Heart right ventricle (tissue), 16 donors: ENCODE measurements around the gene HDAC5. TPM values are rescaled to one million over a fixed set of nuclear protein-coding genes. Genes with fewer than 3 reads are reported as not detected.

Experiments
- ATAC-seq, 8 donors: fragments of 200-7000 bp; cut with Tn5 transposase; one replicate each; pipeline ENCODE4 v1.9.1; 2020; ENCODE audit warnings: mild to moderate bottlenecking in 8 of 8, moderate library complexity in 8 of 8, moderate number of reproducible peaks in 1 of 8
- DNase-seq, 2 donors: peaks; one replicate each; pipeline ENCODE4 v3.0.0-alpha.2; 2020
- H3K27ac ChIP-seq, 10 donors: fragments of 200-600 bp; sonication (generic) in 2 of 10; one replicate each; pipeline versions ENCODE4 v1.5.0 to v1.8.0; 2020 to 2022; ENCODE audit warnings: mild to moderate bottlenecking in 3 of 10
- H3K27me3 ChIP-seq, 7 donors: fragments of 200-600 bp; one replicate each; pipeline ENCODE4 v1.8.0; 2021 to 2022; ENCODE audit warnings: mild to moderate bottlenecking in 2 of 7
- H3K36me3 ChIP-seq, 9 donors: fragments of 200-600 bp; sonication (generic) in 1 of 9; one replicate each; pipeline versions ENCODE4 v1.5.0 to v1.8.0; 2020 to 2022; ENCODE audit warnings: mild to moderate bottlenecking in 2 of 9
- H3K4me1 ChIP-seq, 9 donors: fragments of 200-600 bp; sonication (generic) in 1 of 9; one replicate each; pipeline versions ENCODE4 v1.5.0 to v1.8.0; 2020 to 2022; ENCODE audit warnings: mild to moderate bottlenecking in 4 of 9
- H3K4me3 ChIP-seq, 10 donors: fragments of 200-600 bp; sonication (generic) in 2 of 10; one replicate each; pipeline versions ENCODE4 v1.5.0 to v1.8.0; 2020 to 2022; ENCODE audit warnings: mild to moderate bottlenecking in 7 of 10, moderate library complexity in 2 of 10
- H3K9me3 ChIP-seq, 11 donors: fragments of 200-600 bp in 10 of 11; sonication (generic) in 2 of 11; one replicate each; pipeline versions ENCODE4 v1.5.0 to v1.8.0; 2013 to 2022; ENCODE audit warnings: mild to moderate bottlenecking in 2 of 11, control low read depth in 1 of 11, moderate library complexity in 1 of 11
- WGBS, 2 donors: extraction: QIAGEN DNeasy Blood & Tissue Kit; methylation state at CpG; one replicate each; pipeline ENCODE4 v1.1.7; 2013; ENCODE audit warnings: inconsistent platforms in 1 of 2; 5-methylcytosine and 5-hydroxymethylcytosine counted together
- intact Hi-C, 10 donors: fragments of 100-400 bp; cut with DNase I; formaldehyde crosslinking; loops; one replicate each; pipeline versions ENCODE4 v1.11.1 to v1.14.2; 2022
- polyA plus RNA-seq, 2 donors: library from polyadenylated mRNA; stranded (reverse); fragments of 200-250 nt; gene quantifications; one replicate each; pipeline ENCODE4 v1.2.3, GENCODE V29; 2013
- total RNA-seq, 10 donors: library from RNA; stranded (reverse); fragmentation: NEBNext Ultra II Directional in 3 of 10; extraction: Animal tissue kit (Norgen Biotek cat#: 25700) in 3 of 10; gene quantifications; one replicate each; pipeline versions ENCODE4 v1.2.1 to v1.2.4, GENCODE V29; 2021 to 2023
- TF ChIP-seq, protein P1 (sequence below), 9 donors: fragments of 200-600 bp; sonication (generic) in 2 of 9; IDR thresholded peaks; one replicate each; pipeline versions ENCODE4 v1.5.0 to v1.8.0; 2021 to 2022; ENCODE audit warnings: antibody characterized with exemption in 9 of 9, mild to moderate bottlenecking in 5 of 9, moderate library complexity in 1 of 9
- donor health status: Arrhythmogenic right ventricular cardiomyopathy.
- donor health status: ischemic (EF 13 %, LVEDD 7.1; RV severe dilation, severe dysfunction).
- donor health status: healthy with polysubstance abuse.
- donor health status: DM: no; HTN: yes; CAD: no.
- donor health status: DM: no; HTN: no; CAD: no.
- donor health status: ischemic (EF 25% LVEDD 6.9; RV normal size, moderate dysfunction).
- donor health status: ischemic (EF 25% LVEDD 5.7; RV mildly dilated, moderate dysfunction).
- donor health status: healthy.
- donor health status: DM: yes; HTN: yes; CAD: no.
- donor health status: Ischemic cardiomyopathy.
- donor health status: ischemic (EF 35%, LVEDD 5.7; RV mildly dilated, moderate dysfunction).
- donor health status: nonischemic (EF 11% LVEDD 7.7; RV severe dilation, severe dysfunction).
- donor health status: DM: yes; HTN: yes; CAD: no.
- donor health status: PGD.
- donor health status: ischemic (EF 29% LVEDD 5.4; RV normal size, mild dysfunction).
- donor health status: nonischemic (EF 23%, LVEDD 6.1; RV moderate dilation, normal function).

The HDAC5 gene
- total and polyA plus RNA-seq, 12 donors = 55.2 to 85.4 (median 65.5) TPM

DNA sequence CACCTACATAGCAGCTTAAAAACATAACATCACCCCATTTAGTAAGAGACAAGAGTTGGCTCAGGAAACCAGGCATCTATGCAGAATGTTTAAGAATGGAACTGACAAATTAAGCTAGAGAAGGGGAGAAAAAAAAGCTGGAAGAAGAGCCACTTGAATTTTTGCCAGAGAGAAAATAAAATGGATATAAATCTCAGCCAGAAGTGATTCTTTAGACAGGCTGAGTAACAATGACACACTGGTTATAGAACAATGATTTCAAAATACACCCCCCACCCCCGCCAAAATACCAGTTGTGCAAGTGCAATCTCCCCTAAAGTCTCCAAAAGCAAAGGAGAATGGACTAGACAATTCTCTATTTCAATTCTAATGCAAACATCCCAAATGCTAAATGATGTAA, 79.4 kb downstream of the HDAC5 start:
- intact Hi-C loops = loop anchor here in 6 of 10 donors (5.0 to 10.0 kb wide), 4 partner anchors 37 to 102 kb away; partner anchors contain the start of gene PPY (in 3 of the 6)
- H3K27ac ChIP-seq = peak overlapping the region in 5 of 10 donors; percentile 46 to 71 (median 53)
- DNase-seq (no peak), ATAC-seq (no peak)
- peaks cover 2 to 50% (median 34%) of the 10 kb centered on the region in 9 donors for H3K4me1 ChIP-seq
- WGBS, 2 donors = 68 to 71% methylated on average over 1 of the region's 1 CpG
- H3K9me3 ChIP-seq = no peaks in the 10 kb centered on the region
- H3K36me3 ChIP-seq = peaks cover 0 to 36% (median 3%) of the 10 kb centered on the region in 9 donors
- H3K27me3 ChIP-seq = no peaks in the 10 kb centered on the region
- TF ChIP-seq, protein P1, sequence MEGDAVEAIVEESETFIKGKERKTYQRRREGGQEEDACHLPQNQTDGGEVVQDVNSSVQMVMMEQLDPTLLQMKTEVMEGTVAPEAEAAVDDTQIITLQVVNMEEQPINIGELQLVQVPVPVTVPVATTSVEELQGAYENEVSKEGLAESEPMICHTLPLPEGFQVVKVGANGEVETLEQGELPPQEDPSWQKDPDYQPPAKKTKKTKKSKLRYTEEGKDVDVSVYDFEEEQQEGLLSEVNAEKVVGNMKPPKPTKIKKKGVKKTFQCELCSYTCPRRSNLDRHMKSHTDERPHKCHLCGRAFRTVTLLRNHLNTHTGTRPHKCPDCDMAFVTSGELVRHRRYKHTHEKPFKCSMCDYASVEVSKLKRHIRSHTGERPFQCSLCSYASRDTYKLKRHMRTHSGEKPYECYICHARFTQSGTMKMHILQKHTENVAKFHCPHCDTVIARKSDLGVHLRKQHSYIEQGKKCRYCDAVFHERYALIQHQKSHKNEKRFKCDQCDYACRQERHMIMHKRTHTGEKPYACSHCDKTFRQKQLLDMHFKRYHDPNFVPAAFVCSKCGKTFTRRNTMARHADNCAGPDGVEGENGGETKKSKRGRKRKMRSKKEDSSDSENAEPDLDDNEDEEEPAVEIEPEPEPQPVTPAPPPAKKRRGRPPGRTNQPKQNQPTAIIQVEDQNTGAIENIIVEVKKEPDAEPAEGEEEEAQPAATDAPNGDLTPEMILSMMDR (IDR thresholded peaks at IDR 0.05) = no peak
- H3K4me3 ChIP-seq = no peak overlapping the region

DNA sequence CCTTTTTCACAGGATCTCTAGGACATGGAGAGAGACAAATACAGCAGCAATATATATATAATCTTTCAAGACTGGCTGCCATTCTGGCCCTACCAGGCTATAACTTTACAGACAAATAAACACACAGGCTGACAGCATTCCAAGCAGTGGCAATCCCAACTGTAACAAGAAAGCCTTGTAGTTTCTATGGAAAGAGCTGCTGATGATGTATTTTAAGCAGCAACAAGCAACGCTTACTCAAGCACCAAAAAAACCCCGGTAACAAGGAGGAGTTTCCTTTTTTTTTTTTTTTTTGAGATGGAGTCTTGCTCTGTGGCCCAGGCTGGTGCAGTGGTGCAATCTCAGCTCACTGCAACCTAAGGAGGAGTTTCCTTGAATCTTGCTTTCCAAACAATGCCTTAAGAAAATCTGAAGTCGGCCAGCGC, 80.2 kb downstream of the HDAC5 start:
- Histone ChIP-seq H3K27ac (peak overlapping the region in 6 of 10 donors; percentile 36 to 71 (median 52)), H3K4me1 (peaks cover 2 to 54% (median 34%) of the 10 kb centered on the region in 9 donors), H3K36me3 (peaks cover 0 to 36% (median 6%) of the 10 kb centered on the region in 9 donors), H3K4me3 (no peak overlapping the region), H3K27me3 (no peaks in the 10 kb centered on the region), H3K9me3 (no peaks in the 10 kb centered on the region)
- ATAC-seq (peak in 5 of 8 donors; percentile 25 to 72 (median 56)), DNase-seq (no peak)
- WGBS, 2 donors = 36 to 58% methylated on average over 4 of the region's 4 CpGs
- intact Hi-C loops = loop anchor here in 6 of 10 donors (5.0 to 10.0 kb wide), 4 partner anchors 36 to 101 kb away; partner anchors contain the start of gene PPY (in 3 of the 6)
- TF ChIP-seq, protein P1 (IDR thresholded peaks at IDR 0.05) = no peak

DNA sequence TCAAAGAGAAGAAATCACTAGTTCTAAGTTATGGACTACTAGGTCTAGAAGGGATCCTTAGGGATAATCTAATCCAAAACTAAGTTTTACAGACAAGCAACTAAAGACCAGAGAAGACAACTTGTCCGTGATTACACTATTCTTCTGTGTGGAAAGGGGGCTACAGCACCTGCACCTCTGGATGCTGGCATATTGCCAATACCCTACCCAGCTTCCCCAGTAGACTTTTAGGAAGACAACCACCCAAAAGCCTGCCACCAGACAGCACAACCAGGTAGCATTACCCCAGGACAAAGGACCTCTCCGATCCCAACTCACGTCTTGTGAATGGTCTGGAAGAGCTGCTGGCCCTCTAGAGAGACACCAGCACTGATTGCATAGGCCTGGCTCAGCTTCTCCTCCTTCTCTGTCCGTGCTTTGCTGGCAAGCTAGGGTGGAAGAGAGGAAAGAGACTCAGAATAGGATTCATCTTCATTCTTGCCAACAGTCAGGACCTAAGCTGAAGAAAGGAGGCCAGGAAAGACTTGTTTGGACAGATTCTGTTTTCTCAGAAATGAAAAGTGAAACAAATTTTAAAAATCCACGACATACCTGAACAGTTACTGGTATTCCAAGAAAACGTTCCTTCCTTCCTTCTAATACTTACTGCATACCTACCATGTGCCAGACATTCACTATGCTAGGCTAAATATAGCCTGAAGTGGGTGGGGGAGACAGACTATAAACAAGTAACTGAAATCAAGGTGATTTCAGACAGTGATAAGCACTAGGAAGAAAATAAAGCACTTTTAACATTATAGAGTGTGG, 83.4 kb downstream of the HDAC5 start:
- DNase-seq = no peak
- ATAC-seq = peak in 4 of 8 donors; percentile 37 to 56 (median 54)
- 59 to 65% methylated on average over 5 of the region's 6 CpGs for WGBS, 2 donors
- no peak overlapping the region for H3K4me3 ChIP-seq
- intact Hi-C loops = loop anchor here in 6 of 10 donors (2.0 to 10.0 kb wide), 5 partner anchors 33 to 98 kb away; partner anchors contain the start of gene PPY (in 3 of the 6)
- peaks cover 2 to 66% (median 40%) of the 10 kb centered on the region in 9 donors for H3K4me1 ChIP-seq
- peak overlapping the region in 6 of 10 donors; percentile 9 to 58 (median 40) for H3K27ac ChIP-seq
- no peaks in the 10 kb centered on the region for H3K27me3 ChIP-seq
- TF ChIP-seq, protein P1 (IDR thresholded peaks at IDR 0.05) = no peak
- peaks cover 0 to 42% (median 20%) of the 10 kb centered on the region in 9 donors for H3K36me3 ChIP-seq
- H3K9me3 ChIP-seq = no peaks in the 10 kb centered on the region

DNA sequence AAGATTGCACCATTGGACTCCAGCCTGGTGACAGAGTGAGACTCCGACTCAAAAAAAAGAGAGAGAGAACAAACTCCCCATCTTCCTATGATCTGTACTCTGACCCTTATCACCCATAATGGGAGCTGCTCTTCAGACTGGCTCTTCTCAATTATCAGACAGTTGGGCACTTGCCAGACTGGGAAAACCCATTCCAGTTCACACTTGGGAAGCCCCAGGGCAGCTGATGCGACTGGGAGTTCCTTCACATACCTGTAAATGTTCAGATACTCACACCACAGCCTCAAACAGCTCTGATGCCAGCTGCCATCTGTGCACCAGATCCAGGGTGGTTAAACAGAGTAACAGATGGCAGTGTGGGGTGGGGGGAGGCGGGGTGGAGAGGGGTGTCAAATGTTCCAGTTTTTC, 84.8 kb downstream of the HDAC5 start:
- H3K9me3 ChIP-seq = no peaks in the 10 kb centered on the region
- H3K27me3 ChIP-seq = no peaks in the 10 kb centered on the region
- ATAC-seq = peak in 1 of 8 donors; percentile 27
- 61 to 81% methylated on average over 3 of the region's 3 CpGs for WGBS, 2 donors
- no peak for DNase-seq
- H3K36me3 ChIP-seq = peaks cover 0 to 50% (median 24%) of the 10 kb centered on the region in 9 donors
- intact Hi-C loops = no loop called here
- H3K4me3 ChIP-seq = no peak overlapping the region
- TF ChIP-seq, protein P1 (IDR thresholded peaks at IDR 0.05) = no peak
- H3K27ac ChIP-seq = peak overlapping the region in 1 of 10 donors; percentile 41
- peaks cover 2 to 62% (median 29%) of the 10 kb centered on the region in 9 donors for H3K4me1 ChIP-seq
